GM18870 (cell line): Measurements from ENCODE around the gene CDH1.
A peak's percentile ranks its signal among the peaks of the same experiment; 100 is the strongest.

Experiments used
- ATAC-seq: cut with Tn5 transposase; IDR thresholded peaks from one replicate; pipeline ENCODE4 v1.9.1; 2021; ENCODE audit warnings: moderate library complexity; ENCODE audit not compliant: unreplicated experiment

The CDH1 gene

GRCh38 chr16:68843482-68844210, 106.6 kb downstream of the CDH1 start, which contains the start of gene TANGO6:
Gene TANGO6 (plus strand): TSS chr16:68843531. CDS start chr16:68843618, 87 bp downstream.
- ATAC-seq: peak; percentile 61

- no peak for ATAC-seq
Measured at GRCh38 chr16:68844211-68844564, 107.1 kb downstream of the CDH1 start.

- ATAC-seq: no peak
Measured at GRCh38 chr16:68848786-68849185, 111.7 kb downstream of the CDH1 start.

- ATAC-seq: no peak
Measured at GRCh38 chr16:68850481-68850880, 113.4 kb downstream of the CDH1 start.

- no peak for ATAC-seq
Measured at GRCh38 chr16:68851601-68852000, 114.5 kb downstream of the CDH1 start.

- no peak for ATAC-seq
Measured at GRCh38 chr16:68857479-68857878, 120.4 kb downstream of the CDH1 start.

- no peak for ATAC-seq
Measured at GRCh38 chr16:68859828-68860227, 122.7 kb downstream of the CDH1 start.

- ATAC-seq: no peak
Measured at GRCh38 chr16:68860978-68861892, 124.1 kb downstream of the CDH1 start.

- ATAC-seq: no peak
Measured at GRCh38 chr16:68866933-68867332, 129.8 kb downstream of the CDH1 start.

GRCh38 chr16:68869492-68870088, 132.5 kb downstream of the CDH1 start:
- no peak for ATAC-seq

GRCh38 chr16:68873635-68874471, 136.8 kb downstream of the CDH1 start:
- ATAC-seq: no peak

- no peak for ATAC-seq
Measured at GRCh38 chr16:68875871-68876270, 138.8 kb downstream of the CDH1 start.

- ATAC-seq: no peak
Measured at GRCh38 chr16:68883685-68884084, 146.6 kb downstream of the CDH1 start.

- no peak for ATAC-seq
Measured at GRCh38 chr16:68884401-68884800, 147.3 kb downstream of the CDH1 start.
